K562 (cell line): ENCODE results near the gene PAK1IP1. TPM values are rescaled to one million over a fixed set of nuclear protein-coding genes. Genes with fewer than 3 reads are reported as not detected.

ENCODE experiments used
- DIDO1 ChIP-seq: fragments of 450-650 bp; IDR thresholded peaks from 2 replicates; pipeline ENCODE4 v1.6.1; 2016; ENCODE audit warnings: low read depth, missing biosample characterization, missing genetic modification characterization
- ETV6 ChIP-seq, 3 experiments: fragments of 150-350 bp in 1 of 3; sonication (generic) in 1 of 3; formaldehyde crosslinking in 1 of 3; IDR thresholded peaks; 2 replicates each; pipeline versions ENCODE4 v1.6.1 to v1.8.0; 2014 to 2022; ENCODE audit warnings: borderline replicate concordance in 2 of 3, low read depth in 2 of 3, antibody characterized with exemption in 1 of 3, low read length in 1 of 3, mild to moderate bottlenecking in 1 of 3, missing genetic modification reagents in 1 of 3
- SETDB1 ChIP-seq: IDR thresholded peaks from one replicate; pipeline ENCODE4 v1.6.1; 2012; ENCODE audit warnings: low read length, control low read depth, inconsistent platforms
- SMARCE1 ChIP-seq: fragments of 450-650 bp; IDR thresholded peaks from 2 replicates; pipeline ENCODE4 v1.7.1; 2016; ENCODE audit warnings: mild to moderate bottlenecking
- SNIP1 ChIP-seq: fragments of 450-650 bp; IDR thresholded peaks from 2 replicates; pipeline ENCODE4 v1.7.1; 2017; ENCODE audit warnings: low read depth, mild to moderate bottlenecking
- STAT6 ChIP-seq: sonication (generic); formaldehyde crosslinking; IDR thresholded peaks from 2 replicates; pipeline ENCODE4 v1.8.1; 2023; ENCODE audit warnings: mild to moderate bottlenecking, missing genetic modification reagents
- THRAP3 ChIP-seq: fragments of 450-650 bp; IDR thresholded peaks from 2 replicates; pipeline ENCODE4 v1.6.1; 2016; ENCODE audit warnings: mild to moderate bottlenecking, inconsistent platforms, borderline replicate concordance
- ZBTB1 ChIP-seq: sonication (generic); formaldehyde crosslinking; IDR thresholded peaks from 2 replicates; pipeline ENCODE4 v1.8.1; 2023; ENCODE audit warnings: missing genetic modification reagents, low read depth, mild to moderate bottlenecking, borderline replicate concordance
- ZNF263 ChIP-seq: sonication (generic); formaldehyde crosslinking; IDR thresholded peaks from 2 replicates; pipeline ENCODE4 v1.8.0; 2022; ENCODE audit warnings: mild to moderate bottlenecking, missing genetic modification reagents, borderline replicate concordance
- ZNF436 ChIP-seq: fragments of 250-450, 450-650 bp; sonication (Bioruptor Pico); formaldehyde crosslinking; IDR thresholded peaks from 2 replicates; pipeline ENCODE4 v1.7.0; 2020; ENCODE audit warnings: mild to moderate bottlenecking
- ZNF586 ChIP-seq: fragments of 450-650 bp; formaldehyde crosslinking; conservative IDR thresholded peaks from 2 replicates; pipeline ENCODE4 v1.4.0; 2020; ENCODE audit warnings: mild to moderate bottlenecking, moderate library complexity
- polyA plus RNA-seq, 8 experiments: library from polyadenylated mRNA; depleted of rRNA in 4 of 8; stranded (reverse) in 5 of 8; unstranded in 3 of 8; fragments of >200 nt; fragmentation: Nextera tagmentation in 2 of 8; fragmentation: Illumina TruSeq in 1 of 8; extraction: Ambion mirVana in 2 of 8; extraction: Trizol in 1 of 8; gene quantifications; 2 replicates each; pipeline versions ENCODE4 v1.2.1 to v1.2.3, GENCODE V29; 2011 to 2014; ENCODE audit warnings: inconsistent platforms in 1 of 8, missing spikeins in 1 of 8
- total RNA-seq, 7 experiments: library from RNA; depleted of rRNA in 6 of 7; stranded (reverse); fragments of >200 nt in 6 of 7; fragmentation: Illumina TruSeq in 2 of 7; extraction: Trizol in 2 of 7; gene quantifications; 2 replicates each; pipeline versions ENCODE4 v1.2.1 to v1.2.3, GENCODE V29; 2011 to 2021; ENCODE audit warnings: low replicate concordance in 1 of 7
- TF ChIP-seq, protein P1 (sequence below): sonication (generic); formaldehyde crosslinking; IDR thresholded peaks from 2 replicates; pipeline ENCODE4 v1.8.1; 2023; ENCODE audit warnings: missing genetic modification reagents, mild to moderate bottlenecking, borderline replicate concordance
- TF ChIP-seq, protein P2 (sequence below): fragments of 250-450 bp; sonication (Bioruptor Pico); IDR thresholded peaks from 2 replicates; pipeline ENCODE4 v1.4.0; 2020; ENCODE audit warnings: mild to moderate bottlenecking, moderate library complexity, borderline replicate concordance
- TF ChIP-seq, protein P3 (sequence below): IDR thresholded peaks from 3 replicates; pipeline ENCODE4 v1.6.1; 2011; ENCODE audit warnings: borderline replicate concordance, mild to moderate bottlenecking, moderate library complexity; ENCODE audit not compliant: insufficient read length; ENCODE audit errors: extremely low read depth

The PAK1IP1 gene
- total and polyA plus RNA-seq, 9 of the 15 experiments (the other 6 are each of a cell fraction or from before 2014, with no cell fraction given): 50.0 to 200 (median 87.0) TPM

GRCh38 chr6:10662207-10662606 is 32.6 kb upstream of the PAK1IP1 start (continued):
- TF ChIP-seq, protein P1, sequence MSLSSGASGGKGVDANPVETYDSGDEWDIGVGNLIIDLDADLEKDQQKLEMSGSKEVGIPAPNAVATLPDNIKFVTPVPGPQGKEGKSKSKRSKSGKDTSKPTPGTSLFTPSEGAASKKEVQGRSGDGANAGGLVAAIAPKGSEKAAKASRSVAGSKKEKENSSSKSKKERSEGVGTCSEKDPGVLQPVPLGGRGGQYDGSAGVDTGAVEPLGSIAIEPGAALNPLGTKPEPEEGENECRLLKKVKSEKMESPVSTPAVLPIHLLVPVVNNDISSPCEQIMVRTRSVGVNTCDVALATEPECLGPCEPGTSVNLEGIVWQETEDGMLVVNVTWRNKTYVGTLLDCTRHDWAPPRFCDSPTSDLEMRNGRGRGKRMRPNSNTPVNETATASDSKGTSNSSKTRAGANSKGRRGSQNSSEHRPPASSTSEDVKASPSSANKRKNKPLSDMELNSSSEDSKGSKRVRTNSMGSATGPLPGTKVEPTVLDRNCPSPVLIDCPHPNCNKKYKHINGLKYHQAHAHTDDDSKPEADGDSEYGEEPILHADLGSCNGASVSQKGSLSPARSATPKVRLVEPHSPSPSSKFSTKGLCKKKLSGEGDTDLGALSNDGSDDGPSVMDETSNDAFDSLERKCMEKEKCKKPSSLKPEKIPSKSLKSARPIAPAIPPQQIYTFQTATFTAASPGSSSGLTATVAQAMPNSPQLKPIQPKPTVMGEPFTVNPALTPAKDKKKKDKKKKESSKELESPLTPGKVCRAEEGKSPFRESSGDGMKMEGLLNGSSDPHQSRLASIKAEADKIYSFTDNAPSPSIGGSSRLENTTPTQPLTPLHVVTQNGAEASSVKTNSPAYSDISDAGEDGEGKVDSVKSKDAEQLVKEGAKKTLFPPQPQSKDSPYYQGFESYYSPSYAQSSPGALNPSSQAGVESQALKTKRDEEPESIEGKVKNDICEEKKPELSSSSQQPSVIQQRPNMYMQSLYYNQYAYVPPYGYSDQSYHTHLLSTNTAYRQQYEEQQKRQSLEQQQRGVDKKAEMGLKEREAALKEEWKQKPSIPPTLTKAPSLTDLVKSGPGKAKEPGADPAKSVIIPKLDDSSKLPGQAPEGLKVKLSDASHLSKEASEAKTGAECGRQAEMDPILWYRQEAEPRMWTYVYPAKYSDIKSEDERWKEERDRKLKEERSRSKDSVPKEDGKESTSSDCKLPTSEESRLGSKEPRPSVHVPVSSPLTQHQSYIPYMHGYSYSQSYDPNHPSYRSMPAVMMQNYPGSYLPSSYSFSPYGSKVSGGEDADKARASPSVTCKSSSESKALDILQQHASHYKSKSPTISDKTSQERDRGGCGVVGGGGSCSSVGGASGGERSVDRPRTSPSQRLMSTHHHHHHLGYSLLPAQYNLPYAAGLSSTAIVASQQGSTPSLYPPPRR (CRISPR knock-in tag): no peak
- TF ChIP-seq ZBTB1 (CRISPR knock-in tag): no peak
- TF ChIP-seq SMARCE1: no peak
- TF ChIP-seq, protein P2, sequence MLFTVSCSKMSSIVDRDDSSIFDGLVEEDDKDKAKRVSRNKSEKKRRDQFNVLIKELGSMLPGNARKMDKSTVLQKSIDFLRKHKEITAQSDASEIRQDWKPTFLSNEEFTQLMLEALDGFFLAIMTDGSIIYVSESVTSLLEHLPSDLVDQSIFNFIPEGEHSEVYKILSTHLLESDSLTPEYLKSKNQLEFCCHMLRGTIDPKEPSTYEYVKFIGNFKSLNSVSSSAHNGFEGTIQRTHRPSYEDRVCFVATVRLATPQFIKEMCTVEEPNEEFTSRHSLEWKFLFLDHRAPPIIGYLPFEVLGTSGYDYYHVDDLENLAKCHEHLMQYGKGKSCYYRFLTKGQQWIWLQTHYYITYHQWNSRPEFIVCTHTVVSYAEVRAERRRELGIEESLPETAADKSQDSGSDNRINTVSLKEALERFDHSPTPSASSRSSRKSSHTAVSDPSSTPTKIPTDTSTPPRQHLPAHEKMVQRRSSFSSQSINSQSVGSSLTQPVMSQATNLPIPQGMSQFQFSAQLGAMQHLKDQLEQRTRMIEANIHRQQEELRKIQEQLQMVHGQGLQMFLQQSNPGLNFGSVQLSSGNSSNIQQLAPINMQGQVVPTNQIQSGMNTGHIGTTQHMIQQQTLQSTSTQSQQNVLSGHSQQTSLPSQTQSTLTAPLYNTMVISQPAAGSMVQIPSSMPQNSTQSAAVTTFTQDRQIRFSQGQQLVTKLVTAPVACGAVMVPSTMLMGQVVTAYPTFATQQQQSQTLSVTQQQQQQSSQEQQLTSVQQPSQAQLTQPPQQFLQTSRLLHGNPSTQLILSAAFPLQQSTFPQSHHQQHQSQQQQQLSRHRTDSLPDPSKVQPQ (CRISPR knock-in tag): no peak
- TF ChIP-seq ZNF586 (CRISPR knock-in tag): no peak
- TF ChIP-seq THRAP3: no peak
- no peak for TF ChIP-seq ETV6 (IDR thresholded peaks at IDR 0.05; ENCODE audit: borderline replicate concordance in 1 of 2, low read depth in 2 of 2, low read length in 1 of 2)
- TF ChIP-seq ETV6 (CRISPR knock-in tag; IDR thresholded peaks at IDR 0.05; ENCODE audit: borderline replicate concordance): no peak
- no peak for TF ChIP-seq STAT6 (CRISPR knock-in tag)
- no peak for TF ChIP-seq SETDB1
- TF ChIP-seq, protein P3, sequence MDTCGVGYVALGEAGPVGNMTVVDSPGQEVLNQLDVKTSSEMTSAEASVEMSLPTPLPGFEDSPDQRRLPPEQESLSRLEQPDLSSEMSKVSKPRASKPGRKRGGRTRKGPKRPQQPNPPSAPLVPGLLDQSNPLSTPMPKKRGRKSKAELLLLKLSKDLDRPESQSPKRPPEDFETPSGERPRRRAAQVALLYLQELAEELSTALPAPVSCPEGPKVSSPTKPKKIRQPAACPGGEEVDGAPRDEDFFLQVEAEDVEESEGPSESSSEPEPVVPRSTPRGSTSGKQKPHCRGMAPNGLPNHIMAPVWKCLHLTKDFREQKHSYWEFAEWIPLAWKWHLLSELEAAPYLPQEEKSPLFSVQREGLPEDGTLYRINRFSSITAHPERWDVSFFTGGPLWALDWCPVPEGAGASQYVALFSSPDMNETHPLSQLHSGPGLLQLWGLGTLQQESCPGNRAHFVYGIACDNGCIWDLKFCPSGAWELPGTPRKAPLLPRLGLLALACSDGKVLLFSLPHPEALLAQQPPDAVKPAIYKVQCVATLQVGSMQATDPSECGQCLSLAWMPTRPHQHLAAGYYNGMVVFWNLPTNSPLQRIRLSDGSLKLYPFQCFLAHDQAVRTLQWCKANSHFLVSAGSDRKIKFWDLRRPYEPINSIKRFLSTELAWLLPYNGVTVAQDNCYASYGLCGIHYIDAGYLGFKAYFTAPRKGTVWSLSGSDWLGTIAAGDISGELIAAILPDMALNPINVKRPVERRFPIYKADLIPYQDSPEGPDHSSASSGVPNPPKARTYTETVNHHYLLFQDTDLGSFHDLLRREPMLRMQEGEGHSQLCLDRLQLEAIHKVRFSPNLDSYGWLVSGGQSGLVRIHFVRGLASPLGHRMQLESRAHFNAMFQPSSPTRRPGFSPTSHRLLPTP: no peak
- no peak for TF ChIP-seq ZNF263 (CRISPR knock-in tag)
- TF ChIP-seq SNIP1: no peak
- no peak for TF ChIP-seq DIDO1 (tag)
- TF ChIP-seq ZNF436: no peak
